Hepatocyte (in vitro differentiated cells): Measurements from ENCODE around the gene MC3R. TPM values are rescaled to one million over a fixed set of nuclear protein-coding genes. Genes with fewer than 3 reads are reported as not detected.
A peak's percentile ranks its signal among the peaks of the same experiment; 100 is the strongest.
"Not testable (repeated sequence)": the region's sequence is repeated elsewhere in the genome, so short reads cannot be mapped to it uniquely, and the experiment has no call there.

Experiments used
- DNase-seq: peaks from one replicate; pipeline ENCODE4 v3.0.0-alpha.2; 2016; ENCODE audit warnings: low spot score
- H2AFZ ChIP-seq: fragments of 200-600 bp; sonication (generic); 2 replicates; pipeline ENCODE4 v1.6.0; 2016; ENCODE audit warnings: antibody characterized with exemption, mild to moderate bottlenecking
- H3K27ac ChIP-seq: fragments of 200-600 bp; sonication (generic); 2 replicates; pipeline ENCODE4 v1.5.1; 2016; ENCODE audit warnings: mild to moderate bottlenecking
- H3K27me3 ChIP-seq: fragments of 200-600 bp; sonication (generic); 2 replicates; pipeline ENCODE4 v1.6.1; 2016
- H3K36me3 ChIP-seq: fragments of 200-600 bp; sonication (generic); replicated peaks from 2 replicates; pipeline ENCODE4 v1.5.1; 2016; ENCODE audit warnings: low read depth; ENCODE audit not compliant: insufficient read depth
- H3K4me1 ChIP-seq: fragments of 200-600 bp; sonication (generic); 2 replicates; pipeline ENCODE4 v1.5.1; 2016; ENCODE audit warnings: mild to moderate bottlenecking, moderate library complexity; ENCODE audit not compliant: insufficient read depth
- H3K4me2 ChIP-seq: fragments of 200-600 bp; sonication (generic); 2 replicates; pipeline ENCODE4 v1.6.0; 2016
- H3K4me3 ChIP-seq: fragments of 200-600 bp; sonication (generic); 2 replicates; pipeline ENCODE4 v1.5.1; 2016; ENCODE audit warnings: mild to moderate bottlenecking
- H3K79me2 ChIP-seq: fragments of 200-600 bp; sonication (generic); 2 replicates; pipeline ENCODE4 v1.6.0; 2017; ENCODE audit warnings: mild to moderate bottlenecking
- H3K9me2 ChIP-seq: fragments of 200-600 bp; sonication (generic); replicated peaks from 2 replicates; pipeline ENCODE4 v1.6.0; 2017; ENCODE audit warnings: mild to moderate bottlenecking; ENCODE audit not compliant: insufficient read depth
- H3K9me3 ChIP-seq: fragments of 200-600 bp; sonication (generic); 2 replicates; pipeline ENCODE4 v1.5.1; 2016; ENCODE audit warnings: low read depth, mild to moderate bottlenecking
- H4K20me1 ChIP-seq: fragments of 200-600 bp; sonication (generic); 2 replicates; pipeline ENCODE4 v1.6.0; 2016; ENCODE audit warnings: mild to moderate bottlenecking; ENCODE audit not compliant: insufficient read depth, poor library complexity, severe bottlenecking
- CTCF ChIP-seq: fragments of 200-600 bp; sonication (generic); IDR thresholded peaks from 2 replicates; pipeline ENCODE4 v1.5.1; 2016; ENCODE audit warnings: antibody characterized with exemption, mild to moderate bottlenecking; ENCODE audit not compliant: poor library complexity
- EZH2 ChIP-seq: fragments of 200-600 bp; sonication (generic); IDR thresholded peaks from 2 replicates; pipeline ENCODE4 v1.6.1; 2016; ENCODE audit warnings: antibody characterized with exemption, mild to moderate bottlenecking, borderline replicate concordance
- EZH2phosphoT487 ChIP-seq: fragments of 200-600 bp; sonication (generic); IDR thresholded peaks from one replicate; pipeline ENCODE4 v1.6.1; 2018; ENCODE audit warnings: antibody characterized with exemption, mild to moderate bottlenecking, low read depth, moderate library complexity; ENCODE audit not compliant: unreplicated experiment, severe bottlenecking
- WGBS: methylation state at CpG from one replicate; pipeline ENCODE4 v1.1.6; 2016; ENCODE audit warnings: low lambda C conversion rate; ENCODE audit errors: missing lambda C conversion rate; 5-methylcytosine and 5-hydroxymethylcytosine counted together
- polyA plus RNA-seq: library from polyadenylated mRNA; unstranded; fragments of >200 nt; fragmentation: Nextera tagmentation; extraction: Ambion mirVana; gene quantifications from 2 replicates; pipeline ENCODE4 v1.2.1, GENCODE V29; 2016
- total RNA-seq: library from RNA; depleted of rRNA; stranded (reverse); fragments of >200 nt; gene quantifications from 2 replicates; pipeline ENCODE4 v1.2.3, GENCODE V29; 2014

Gene MC3R
- total and polyA plus RNA-seq, 2 experiments from 2014 or later = 1.9 TPM; not detected in 1

GRCh38 chr20:56217829-56218228 lies 30.7 kb upstream of the MC3R start:
- no peak overlapping the region for H2AFZ ChIP-seq
- no peaks in the 10 kb centered on the region for H3K79me2 ChIP-seq
- no peaks in the 10 kb centered on the region for H3K9me2 ChIP-seq
- peaks cover 10% of the 10 kb centered on the region for H3K4me1 ChIP-seq
- TF ChIP-seq EZH2 (no peak), EZH2phosphoT487 (no peak), CTCF (no peak)
- no peaks in the 10 kb centered on the region for H3K36me3 ChIP-seq
- WGBS = 46% methylated on average over 2 of the region's 2 CpGs
- H3K27me3 ChIP-seq = no peaks in the 10 kb centered on the region
- H3K4me3 ChIP-seq = no peak overlapping the region
- no peaks in the 10 kb centered on the region for H4K20me1 ChIP-seq
- H3K9me3 ChIP-seq = no peaks in the 10 kb centered on the region
- H3K4me2 ChIP-seq = no peak overlapping the region
- DNase-seq = no peak
- no peak overlapping the region for H3K27ac ChIP-seq

GRCh38 chr20:56221186-56221585 lies 27.3 kb upstream of the MC3R start:
- not testable (repeated sequence) for H3K79me2 ChIP-seq, H3K4me3 ChIP-seq, H2AFZ ChIP-seq, H3K4me2 ChIP-seq, H3K9me3 ChIP-seq, H3K36me3 ChIP-seq, H3K9me2 ChIP-seq, H3K4me1 ChIP-seq, H4K20me1 ChIP-seq, H3K27me3 ChIP-seq
- peak; percentile 43 for DNase-seq
- WGBS = 69% methylated on average over 4 of the region's 4 CpGs
- H3K27ac ChIP-seq = peak overlapping the region; percentile 83

GRCh38 chr20:56222201-56222600 lies 26.3 kb upstream of the MC3R start:
- H3K9me2 ChIP-seq = no peaks in the 10 kb centered on the region
- H4K20me1 ChIP-seq = no peaks in the 10 kb centered on the region
- no peak for DNase-seq
- H3K36me3 ChIP-seq = no peaks in the 10 kb centered on the region
- no peaks in the 10 kb centered on the region for H3K79me2 ChIP-seq
- H3K27ac ChIP-seq = peak overlapping the region; percentile 75
- no peaks in the 10 kb centered on the region for H3K27me3 ChIP-seq
- no peaks in the 10 kb centered on the region for H3K9me3 ChIP-seq
- no peak overlapping the region for H3K4me3 ChIP-seq
- no peak overlapping the region for H2AFZ ChIP-seq
- no peaks in the 10 kb centered on the region for H3K4me1 ChIP-seq
- WGBS = 80% methylated on average over 1 of the region's 1 CpG
- TF ChIP-seq EZH2phosphoT487 (no peak), EZH2 (no peak), CTCF (no peak)
- H3K4me2 ChIP-seq = no peak overlapping the region

GRCh38 chr20:56222945-56223344 lies 25.6 kb upstream of the MC3R start:
- Histone ChIP-seq H3K27ac (peak overlapping the region; percentile 75), H3K27me3 (no peaks in the 10 kb centered on the region), H3K4me3 (no peak overlapping the region), H3K4me2 (no peak overlapping the region), H3K9me3 (no peaks in the 10 kb centered on the region), H3K4me1 (no peaks in the 10 kb centered on the region), H3K9me2 (no peaks in the 10 kb centered on the region), H3K36me3 (no peaks in the 10 kb centered on the region), H2AFZ (no peak overlapping the region), H4K20me1 (no peaks in the 10 kb centered on the region), H3K79me2 (no peaks in the 10 kb centered on the region)
- TF ChIP-seq EZH2phosphoT487 (no peak), CTCF (no peak), EZH2 (no peak)
- no peak for DNase-seq
- 69% methylated on average over 2 of the region's 2 CpGs for WGBS
